ENCODE results near the gene IGSF22.

- TF ChIP-seq POLR2A (IDR thresholded peaks at IDR 0.05; ENCODE audit: low read depth) (no peak), POLR2AphosphoS5 (IDR thresholded peaks at IDR 0.05) (no peak), EP300 (IDR thresholded peaks at IDR 0.05) (no peak)
- TF ChIP-seq, protein P1, sequence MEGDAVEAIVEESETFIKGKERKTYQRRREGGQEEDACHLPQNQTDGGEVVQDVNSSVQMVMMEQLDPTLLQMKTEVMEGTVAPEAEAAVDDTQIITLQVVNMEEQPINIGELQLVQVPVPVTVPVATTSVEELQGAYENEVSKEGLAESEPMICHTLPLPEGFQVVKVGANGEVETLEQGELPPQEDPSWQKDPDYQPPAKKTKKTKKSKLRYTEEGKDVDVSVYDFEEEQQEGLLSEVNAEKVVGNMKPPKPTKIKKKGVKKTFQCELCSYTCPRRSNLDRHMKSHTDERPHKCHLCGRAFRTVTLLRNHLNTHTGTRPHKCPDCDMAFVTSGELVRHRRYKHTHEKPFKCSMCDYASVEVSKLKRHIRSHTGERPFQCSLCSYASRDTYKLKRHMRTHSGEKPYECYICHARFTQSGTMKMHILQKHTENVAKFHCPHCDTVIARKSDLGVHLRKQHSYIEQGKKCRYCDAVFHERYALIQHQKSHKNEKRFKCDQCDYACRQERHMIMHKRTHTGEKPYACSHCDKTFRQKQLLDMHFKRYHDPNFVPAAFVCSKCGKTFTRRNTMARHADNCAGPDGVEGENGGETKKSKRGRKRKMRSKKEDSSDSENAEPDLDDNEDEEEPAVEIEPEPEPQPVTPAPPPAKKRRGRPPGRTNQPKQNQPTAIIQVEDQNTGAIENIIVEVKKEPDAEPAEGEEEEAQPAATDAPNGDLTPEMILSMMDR (IDR thresholded peaks at IDR 0.05): no peak
Measured at GRCh38 chr11:18709414-18709813, 16.6 kb downstream of the IGSF22 start.
